GM21717 (cell line): Measurements from ENCODE around the gene MZB1.
A peak's percentile ranks its signal among the peaks of the same experiment; 100 is the strongest.
"Not testable (repeated sequence)": the region's sequence is repeated elsewhere in the genome, so short reads cannot be mapped to it uniquely, and the experiment has no call there.

ENCODE experiments used
- ATAC-seq: cut with Tn5 transposase; IDR thresholded peaks from one replicate; pipeline ENCODE4 v1.9.1; 2021; ENCODE audit warnings: mild to moderate bottlenecking, moderate library complexity; ENCODE audit not compliant: unreplicated experiment

The MZB1 gene

DNA sequence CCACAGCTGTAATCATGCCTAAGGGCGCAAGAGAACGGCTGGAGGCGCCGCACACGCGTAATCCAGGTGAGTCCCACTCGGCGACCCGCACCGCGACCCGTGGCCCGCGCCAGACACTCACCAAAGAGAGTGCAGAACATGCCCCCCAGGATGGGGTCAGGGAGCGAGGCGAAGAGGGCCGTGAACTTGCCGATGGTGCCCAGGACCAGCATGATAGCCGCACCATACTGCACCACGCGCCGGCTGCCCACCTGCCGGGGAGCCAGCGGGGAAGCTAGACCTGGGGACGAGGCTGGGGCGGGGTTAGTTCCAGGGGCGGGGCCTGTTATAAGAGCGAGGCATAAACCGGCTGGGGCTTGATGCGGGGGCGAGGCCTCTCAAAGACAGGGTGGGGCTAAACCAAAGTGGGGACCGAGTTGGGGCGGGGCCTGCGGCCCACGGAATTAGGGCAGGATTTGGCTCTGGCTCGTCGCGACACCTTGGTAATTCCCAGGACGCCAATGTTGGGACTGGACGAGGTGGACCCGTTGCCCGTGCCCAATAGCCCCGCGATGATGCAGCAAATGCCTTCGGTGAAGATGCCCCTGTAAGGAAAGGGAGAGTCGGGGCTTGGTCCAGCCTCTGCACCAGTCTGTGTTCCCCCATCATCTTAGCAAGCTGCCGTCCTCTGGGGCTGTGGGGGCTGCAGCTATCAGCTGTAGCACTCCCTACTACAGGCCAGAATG is 11.4 kb downstream of the MZB1 start:
- no peak for ATAC-seq

DNA sequence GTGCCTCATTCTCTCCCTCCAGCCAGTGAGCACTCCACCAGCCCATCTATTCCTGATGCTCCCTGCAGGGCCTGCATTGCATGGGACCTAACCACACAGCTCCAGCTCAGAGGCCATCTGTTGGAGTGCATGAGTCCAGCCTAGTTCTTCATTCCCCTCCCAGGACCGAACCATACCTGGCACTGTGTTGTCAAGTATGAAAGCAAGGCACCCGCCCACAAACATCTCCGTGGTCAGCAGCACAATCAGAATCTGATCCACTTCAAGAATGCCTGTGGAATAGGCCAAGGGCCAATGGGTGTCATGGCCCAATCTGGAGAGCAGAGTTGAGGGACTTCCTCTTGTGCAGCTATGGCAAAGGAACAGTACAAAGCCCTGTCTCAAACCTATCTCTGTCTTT is 12.5 kb downstream of the MZB1 start:
- no peak for ATAC-seq

DNA sequence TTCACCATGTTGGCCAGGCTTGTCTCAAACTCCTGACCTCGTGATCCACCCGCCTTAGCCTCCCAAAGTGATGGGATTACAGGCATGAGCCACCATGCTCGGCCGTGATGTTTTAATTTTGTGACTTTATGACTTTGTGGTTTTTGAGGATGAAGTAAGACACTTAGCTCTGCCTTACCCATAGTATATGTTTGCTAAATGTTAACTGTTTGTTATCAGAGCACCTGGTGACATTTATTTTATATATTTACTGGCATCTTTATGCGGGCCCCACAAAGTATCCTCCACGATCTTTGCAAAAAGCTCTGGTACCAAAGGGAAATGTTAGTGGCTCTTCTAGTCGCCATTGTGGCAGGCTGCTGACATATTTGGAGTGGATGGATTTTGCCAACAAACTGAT is 13.3 kb downstream of the MZB1 start:
- no peak for ATAC-seq

- no peak for ATAC-seq
These were observed 14.8 kb downstream of the MZB1 start for GRCh38 chr5:139374909-139375308.

DNA sequence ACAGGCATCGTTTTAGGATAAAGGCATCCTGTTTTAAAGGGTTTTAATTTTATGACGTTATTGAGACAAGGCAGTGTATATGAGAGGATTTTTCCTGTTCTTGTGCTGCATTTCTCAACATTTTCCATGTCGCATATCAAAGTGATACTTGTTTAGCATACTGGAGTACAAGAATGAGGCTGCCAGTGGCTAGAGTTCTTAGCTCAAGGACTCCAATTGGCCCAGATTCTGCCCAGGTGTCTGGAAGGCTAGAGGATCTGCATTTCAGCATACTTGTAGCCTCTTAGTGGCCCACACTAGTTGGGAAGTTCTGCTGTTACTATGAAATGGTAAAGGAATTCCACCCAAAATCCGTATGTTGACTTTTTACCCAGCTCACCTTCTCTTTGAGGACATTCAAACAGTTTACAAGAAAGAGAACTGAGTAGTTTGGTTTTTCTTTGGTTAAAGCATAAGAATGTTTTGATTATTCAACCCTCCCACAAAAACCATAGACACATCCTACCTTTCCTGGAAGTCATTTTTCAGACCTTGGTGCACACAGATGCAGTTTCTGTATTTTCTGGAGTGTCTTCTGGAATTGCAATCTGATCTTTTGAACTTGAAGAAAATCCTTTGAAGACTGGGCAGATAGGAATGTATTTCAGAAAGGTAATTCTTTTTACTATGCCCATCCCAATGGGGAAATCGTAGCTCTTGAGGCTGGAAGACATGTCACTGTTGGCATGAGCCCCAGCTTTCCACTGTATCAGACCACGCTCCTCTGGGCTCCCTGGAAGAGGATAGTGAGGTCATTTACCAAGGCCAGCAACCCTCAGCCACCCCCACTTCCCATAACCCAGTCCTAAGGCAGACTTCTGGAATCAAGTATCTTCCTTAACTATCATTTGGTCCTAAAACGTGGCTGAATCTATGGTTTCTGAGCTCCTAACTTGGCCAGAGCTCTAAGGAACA is 18.0 kb downstream of the MZB1 start:
- no peak for ATAC-seq

DNA sequence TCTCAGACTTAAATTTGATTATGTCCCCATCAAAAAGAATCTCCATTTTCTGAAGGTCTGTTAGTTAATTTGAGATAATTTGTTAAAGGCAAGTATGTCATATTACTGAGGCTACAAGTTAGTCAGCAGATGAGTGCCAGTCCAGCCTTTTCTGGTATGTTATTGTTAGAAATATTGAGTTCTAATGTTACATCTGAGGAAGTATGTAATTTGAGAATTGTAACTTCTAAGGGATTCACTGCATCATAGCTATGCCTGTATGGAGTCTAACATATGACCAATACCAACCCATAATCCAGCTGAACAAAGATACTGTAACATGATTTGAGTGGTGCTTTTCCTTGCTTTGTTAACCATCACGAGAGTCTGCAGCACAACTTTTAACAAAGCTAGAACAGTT is 20.5 kb downstream of the MZB1 start:
- no peak for ATAC-seq

DNA sequence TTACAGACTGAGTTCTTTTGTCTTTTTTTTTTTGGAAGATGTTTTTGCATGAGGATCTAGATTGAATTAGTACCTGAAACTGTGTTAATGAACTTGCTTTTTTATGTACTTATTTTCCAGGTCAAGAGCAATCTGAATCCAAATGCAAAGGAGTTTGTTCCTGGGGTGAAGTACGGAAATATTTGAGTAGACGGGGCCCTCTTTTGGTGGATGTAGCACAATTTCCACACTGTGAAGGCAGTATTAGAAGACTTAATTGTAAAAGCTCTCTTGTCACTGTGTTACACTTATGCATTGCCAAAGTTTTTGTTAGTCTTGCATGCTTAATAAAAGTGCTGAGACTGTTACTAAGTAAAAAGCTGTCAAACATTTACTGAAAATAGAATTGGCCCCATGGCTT is 21.1 kb downstream of the MZB1 start:
- ATAC-seq = no peak

DNA sequence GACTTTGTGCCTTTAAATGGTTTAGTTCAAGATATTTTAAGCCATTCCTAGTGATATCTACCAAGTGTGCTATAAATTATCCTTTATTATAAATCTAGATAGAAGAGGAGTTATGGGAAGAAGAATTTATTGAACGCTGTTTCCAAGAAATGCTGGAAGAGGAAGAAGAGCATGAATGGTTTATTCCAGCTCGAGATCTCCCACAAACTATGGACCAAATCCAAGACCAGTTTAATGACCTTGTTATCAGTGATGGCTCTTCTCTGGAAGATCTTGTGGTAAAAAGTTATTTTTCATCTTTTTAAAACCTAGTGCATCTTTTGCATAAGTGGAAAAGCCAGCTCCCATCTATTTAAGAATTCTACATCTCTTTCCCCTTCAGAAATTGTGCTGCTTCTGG is 25.2 kb downstream of the MZB1 start:
- no peak for ATAC-seq

- no peak for ATAC-seq
These were observed 25.8 kb downstream of the MZB1 start for GRCh38 chr5:139363937-139364336.

DNA sequence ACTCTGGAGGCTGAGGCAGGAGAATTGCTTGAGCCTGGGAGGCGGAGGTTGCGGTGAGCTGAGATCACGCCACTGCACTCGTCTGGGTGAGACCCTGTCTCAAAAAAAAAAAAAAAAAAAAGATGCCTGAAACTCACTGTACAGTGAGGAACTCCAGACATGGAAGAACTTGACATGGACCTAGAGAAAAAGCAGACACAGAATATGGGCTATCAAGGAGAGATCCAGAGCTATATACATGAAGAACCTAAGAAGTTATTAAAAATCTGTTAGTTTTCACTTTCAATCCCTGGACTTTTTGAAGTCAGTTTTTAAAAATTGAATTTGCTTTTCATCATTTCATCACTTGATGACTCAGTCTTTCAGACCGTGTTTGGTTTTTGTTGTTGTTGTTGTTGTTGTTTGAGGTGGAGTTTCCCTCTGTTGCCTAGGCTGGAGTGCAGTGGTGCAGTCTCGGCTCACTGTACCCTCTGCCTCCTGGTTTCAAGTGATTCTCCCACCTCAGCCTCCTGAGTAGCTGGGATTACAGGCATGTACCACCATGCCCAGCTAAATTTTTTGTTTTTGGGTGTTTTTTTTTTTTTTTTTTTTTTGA is 27.8 kb downstream of the MZB1 start:
- no peak for ATAC-seq

DNA sequence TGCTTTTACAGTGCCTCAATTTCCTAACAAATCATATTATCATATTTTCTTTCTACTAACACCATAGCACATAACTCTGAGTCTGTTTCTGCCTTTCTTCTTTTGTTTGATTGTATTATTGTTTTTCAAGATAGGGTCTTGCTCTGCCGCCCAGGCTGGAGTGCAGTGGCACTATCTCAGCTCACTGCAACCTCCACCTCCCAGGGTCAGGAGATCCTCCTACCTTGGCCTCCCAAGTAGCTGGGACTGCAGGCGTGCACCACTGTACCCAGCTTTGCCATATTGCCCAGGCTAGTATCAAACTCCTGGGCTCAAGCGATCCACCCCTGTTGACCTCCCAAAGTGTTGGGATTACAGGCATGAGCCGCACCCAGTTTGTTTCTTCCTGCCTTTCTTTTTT is 29.3 kb downstream of the MZB1 start:
- ATAC-seq = no peak

- no peak for ATAC-seq
These were observed 31.6 kb downstream of the MZB1 start for GRCh38 chr5:139358064-139358463.

DNA sequence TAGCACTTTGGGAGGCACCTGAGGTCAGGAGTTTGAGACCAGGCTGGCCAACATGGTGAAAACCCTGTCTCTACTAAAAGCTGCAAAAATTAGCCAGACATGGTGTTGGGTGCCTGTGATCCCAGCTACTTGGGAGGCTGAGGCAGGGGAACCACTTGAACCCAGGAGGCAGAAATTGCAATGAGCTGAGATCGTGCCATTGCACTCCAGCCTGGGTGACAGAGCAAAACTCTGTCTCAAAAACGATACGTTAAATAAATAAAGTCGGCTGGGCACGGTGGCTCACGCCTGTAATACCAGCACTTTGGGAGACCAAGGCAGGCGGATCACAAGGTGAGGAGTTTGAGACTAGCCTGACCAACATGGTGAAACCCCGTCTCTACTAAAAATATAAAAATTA is 33.8 kb downstream of the MZB1 start:
- not testable (repeated sequence) for ATAC-seq

DNA sequence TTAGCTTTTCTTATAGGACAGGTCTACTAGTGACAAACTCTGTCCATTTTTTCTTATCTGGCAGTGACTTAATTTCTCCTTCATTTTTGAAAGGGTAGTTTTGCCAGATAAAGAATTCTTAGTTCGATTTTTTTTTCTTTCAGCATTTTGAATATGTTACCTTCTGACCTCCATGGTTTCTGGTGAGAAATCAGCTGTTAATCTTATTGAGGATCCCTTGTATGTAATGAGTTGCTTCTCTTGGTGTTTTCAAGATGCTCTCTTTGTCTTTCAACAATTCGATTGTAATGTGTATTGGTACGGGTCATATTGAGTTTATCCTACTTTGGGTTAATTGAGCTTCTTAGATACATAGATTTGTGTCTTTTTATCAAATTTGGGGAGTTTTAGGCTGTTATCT is 35.5 kb downstream of the MZB1 start:
- no peak for ATAC-seq

GRCh38 chr5:139347863-139348262 is 41.9 kb downstream of the MZB1 start:
- ATAC-seq = not testable (repeated sequence)

GRCh38 chr5:139345442-139345841 is 44.3 kb downstream of the MZB1 start:
- not testable (repeated sequence) for ATAC-seq

DNA sequence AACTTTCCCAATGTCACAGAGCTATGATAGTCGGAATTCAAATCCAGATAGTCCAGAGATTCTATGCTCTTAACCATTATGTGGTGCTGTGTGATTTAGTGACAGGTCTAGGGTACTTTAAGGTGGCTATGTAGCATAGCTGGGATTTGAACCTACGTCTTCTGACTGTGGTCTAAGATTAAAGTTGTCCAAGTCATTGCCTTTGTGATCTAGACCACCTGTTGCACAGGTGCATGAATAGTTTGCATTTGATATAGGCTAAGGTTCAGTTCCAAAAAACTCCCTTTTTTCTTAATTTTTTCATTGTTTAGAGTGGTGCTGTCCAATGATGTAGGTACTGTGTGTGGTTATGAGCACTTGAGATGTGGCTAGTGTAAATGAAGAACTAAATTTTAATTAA is 45.5 kb downstream of the MZB1 start:
- no peak for ATAC-seq

DNA sequence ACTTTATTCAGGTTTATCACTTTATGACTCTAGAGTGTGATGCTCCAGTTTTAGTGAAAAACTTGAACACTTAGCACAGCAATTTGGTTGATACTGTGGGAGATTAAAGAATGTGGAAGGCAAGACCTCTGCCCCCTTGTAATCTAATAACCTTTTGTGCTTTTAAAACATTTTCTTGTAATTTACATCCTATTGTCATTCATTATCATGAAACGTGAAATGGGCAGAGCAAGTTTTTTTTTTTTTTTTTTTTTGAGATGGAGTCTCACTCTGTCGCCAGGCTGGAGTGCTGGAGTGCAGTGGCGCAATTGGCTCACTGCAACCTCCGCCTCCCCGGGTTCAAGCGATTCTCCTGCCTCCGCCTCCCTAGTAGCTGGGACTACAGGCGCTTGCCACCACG is 46.2 kb downstream of the MZB1 start:
- ATAC-seq = no peak

DNA sequence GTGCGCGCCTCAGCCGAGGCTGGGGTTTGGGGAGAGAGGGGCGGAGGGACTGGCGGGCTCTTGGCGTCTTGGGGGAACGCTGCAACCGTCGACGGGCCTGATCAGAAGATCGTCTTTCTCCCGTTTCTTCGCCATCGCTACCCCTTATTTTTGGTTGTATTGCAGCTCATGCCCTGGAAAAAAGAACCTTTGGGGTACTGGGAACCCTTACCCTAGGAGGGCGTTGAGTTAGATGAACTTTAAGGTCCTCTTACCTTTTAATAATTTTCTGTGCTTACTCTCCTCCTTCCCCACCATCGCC is 47.3 kb downstream of the MZB1 start:
- ATAC-seq = no peak

DNA sequence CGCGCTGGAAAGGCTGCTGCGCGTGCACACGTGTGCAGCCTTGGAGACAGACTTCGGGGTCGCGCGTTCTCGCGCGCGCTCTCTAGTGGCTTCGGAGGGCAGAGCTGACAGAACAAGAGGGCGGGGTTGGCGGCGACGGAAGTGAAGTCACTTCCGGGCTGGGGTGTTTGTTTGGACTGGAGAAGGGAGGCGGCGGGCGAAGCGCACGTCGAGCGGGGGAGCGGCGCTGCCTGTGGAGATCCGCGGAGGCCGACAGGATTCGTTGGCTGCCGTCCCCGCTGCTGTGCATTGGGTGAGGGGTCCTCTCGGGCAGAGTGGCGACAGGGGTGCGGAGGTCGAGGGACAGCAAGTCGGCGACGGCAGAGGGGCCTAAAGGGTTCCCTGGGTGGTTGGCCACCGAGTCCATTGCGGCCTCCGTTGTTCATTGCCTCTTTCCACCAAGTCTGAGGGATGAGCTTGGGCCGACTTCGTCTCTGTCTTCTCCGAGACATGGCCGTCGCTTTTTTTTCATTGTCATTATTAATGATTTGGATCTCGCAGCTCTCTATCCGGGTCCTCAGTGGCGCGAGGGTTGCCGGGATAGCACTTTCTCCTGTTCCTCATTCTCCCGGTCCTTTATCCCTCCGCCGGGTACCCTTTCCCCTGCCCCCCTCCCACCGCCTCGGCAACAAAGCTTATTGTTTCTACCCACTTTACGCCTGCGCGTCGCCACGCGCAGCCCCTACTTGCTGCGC is 47.9 kb downstream of the MZB1 start, which contains the start of gene PAIP2:
Gene PAIP2 (plus strand): TSS at position 166 of the 734 bp plus-strand sequence. CDS start 21,931 bp downstream, outside the sequence.
- peak; percentile 90 for ATAC-seq

DNA sequence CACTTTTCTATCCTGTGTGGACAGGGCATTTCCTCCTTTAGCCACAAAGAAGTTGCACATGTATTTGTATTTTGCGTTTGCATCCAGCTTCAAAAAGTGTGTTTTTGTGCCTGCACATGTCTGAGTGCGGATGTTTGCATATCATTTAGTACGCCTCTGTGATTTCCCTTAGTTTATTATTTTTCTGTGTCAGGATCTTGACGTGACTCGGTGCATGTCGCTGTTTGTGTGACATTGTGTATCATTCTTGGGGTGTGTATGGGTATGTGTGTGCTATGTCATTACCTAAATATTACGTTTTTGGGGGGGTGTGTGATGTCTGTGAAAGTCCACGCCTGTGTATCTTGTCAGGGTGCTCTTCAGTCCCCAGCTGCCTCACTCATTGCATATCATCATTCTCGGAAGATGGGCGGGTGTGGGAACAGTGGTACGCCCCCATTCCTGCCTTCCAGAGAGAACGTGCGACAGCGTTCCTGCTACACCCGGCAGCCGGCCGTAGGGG is 48.5 kb downstream of the MZB1 start:
- ATAC-seq = peak; percentile 21
